ENCODE measurements around the gene PTEN.

- TF ChIP-seq CTCF (IDR thresholded peaks at IDR 0.05) (no peak), POLR2A (IDR thresholded peaks at IDR 0.05) (no peak)
These were observed 154.4 kb downstream of the PTEN start for GRCh38 chr10:88017781-88018180.

All from esophagus squamous epithelium (tissue), 4 donors.